ENCODE results near the gene ZSCAN1. TPM values are rescaled to one million over a fixed set of nuclear protein-coding genes. Genes with fewer than 3 reads are reported as not detected.

ZSCAN1 gene
- not detected in 2 replicates for total RNA-seq

GRCh38 chr19:58033741-58034476 lies at the start of gene ZSCAN1:
ZSCAN1 (plus strand) TSS chr19:58034025; CDS start chr19:58037837, 3,812 bp downstream.

GRCh38 chr19:58002384-58003173 lies 31.2 kb upstream of the ZSCAN1 start, which contains the start of gene ZNF606:
ZNF606 (minus strand) TSS chr19:58002820; CDS start chr19:58001319, 1,501 bp downstream.

GRCh38 chr19:58059003-58059670 lies 25.3 kb downstream of the ZSCAN1 start, which contains the start of gene ZNF135:
ZNF135 (plus strand) TSS chr19:58059282; CDS start chr19:58060003, 721 bp downstream.

GRCh38 chr19:58097781-58098681 lies 64.2 kb downstream of the ZSCAN1 start, which contains the start of gene ZSCAN18:
ZSCAN18 (minus strand) TSS chr19:58098231; CDS start chr19:58090267, 7,964 bp downstream.

Other genes with a start within 250 kb of the ZSCAN1 start
- 4.7 and 6.0 TPM in 2 replicates for gene ZNF552, start 219.1 kb upstream of the ZSCAN1 start, total RNA-seq
- 14.6 and 18.1 TPM in 2 replicates for gene ZNF587B, start 203.7 kb upstream of the ZSCAN1 start, total RNA-seq
- gene ZNF587, start 184.2 kb upstream of the ZSCAN1 start, total RNA-seq, result 18.5 and 20.2 TPM in 2 replicates
- 3.4 and 3.7 TPM in 2 replicates for gene ZNF814, start 145.0 kb upstream of the ZSCAN1 start, total RNA-seq
- gene ZNF417, start 117.4 kb upstream of the ZSCAN1 start, total RNA-seq, result 14.5 and 16.6 TPM in 2 replicates
- gene ZNF418, start 98.6 kb upstream of the ZSCAN1 start, total RNA-seq, result 5.0 and 6.3 TPM in 2 replicates
- 3.6 and 3.8 TPM in 2 replicates for gene ZNF256, start 86.3 kb upstream of the ZSCAN1 start, total RNA-seq
- gene C19orf18, start 59.5 kb upstream of the ZSCAN1 start, total RNA-seq, result 0.14 and 0.18 TPM in 2 replicates
- 10.8 and 14.7 TPM in 2 replicates for gene ZNF606, start 31.2 kb upstream of the ZSCAN1 start, total RNA-seq
- 4.2 and 5.0 TPM in 2 replicates for gene ZNF135, start 25.3 kb downstream of the ZSCAN1 start, total RNA-seq
- 25.7 and 27.4 TPM in 2 replicates for gene ZSCAN18, start 64.2 kb downstream of the ZSCAN1 start, total RNA-seq
- 12.5 and 13.1 TPM in 2 replicates for gene ZNF329, start 116.8 kb downstream of the ZSCAN1 start, total RNA-seq
- 10.9 and 12.7 TPM in 2 replicates for gene ZNF274, start 149.0 kb downstream of the ZSCAN1 start, total RNA-seq
- gene ZNF544, start 194.9 kb downstream of the ZSCAN1 start, total RNA-seq, result 33.8 and 34.1 TPM in 2 replicates
- 3.0 and 3.1 TPM in 2 replicates for gene ZNF8, start 244.9 kb downstream of the ZSCAN1 start, total RNA-seq